ENCODE results near the gene LYZL1.
"Not testable (repeated sequence)": the region's sequence is repeated elsewhere in the genome, so short reads cannot be mapped to it uniquely, and the experiment has no call there.

Gene LYZL1

GRCh38 chr10:29287635-29288034, 1.2 kb upstream of the LYZL1 start:
- H3K4me3 ChIP-seq (ENCODE audit: low read depth, low read length) = no peak overlapping the region
- no peak for TF ChIP-seq CTCF (IDR thresholded peaks at IDR 0.05; ENCODE audit: borderline replicate concordance, insufficient read depth, low read depth, low read length)

GRCh38 chr10:29291561-29291960, 2.7 kb downstream of the LYZL1 start:
- not testable (repeated sequence) for H3K4me3 ChIP-seq (ENCODE audit: low read depth, low read length)

GRCh38 chr10:29292406-29292805, 3.5 kb downstream of the LYZL1 start:
- not testable (repeated sequence) for H3K4me3 ChIP-seq (ENCODE audit: low read depth, low read length)

GRCh38 chr10:29295813-29296212, 6.9 kb downstream of the LYZL1 start:
- no peak for TF ChIP-seq CTCF (IDR thresholded peaks at IDR 0.05; ENCODE audit: borderline replicate concordance, insufficient read depth, low read depth, low read length)
- H3K4me3 ChIP-seq (ENCODE audit: low read depth, low read length) = no peak overlapping the region

GRCh38 chr10:29297678-29298077, 8.8 kb downstream of the LYZL1 start:
- TF ChIP-seq CTCF (IDR thresholded peaks at IDR 0.05; ENCODE audit: borderline replicate concordance, insufficient read depth, low read depth, low read length) = no peak
- no peak overlapping the region for H3K4me3 ChIP-seq (ENCODE audit: low read depth, low read length)

- H3K4me3 ChIP-seq (ENCODE audit: low read depth, low read length) = no peak overlapping the region
- no peak for TF ChIP-seq CTCF (IDR thresholded peaks at IDR 0.05; ENCODE audit: borderline replicate concordance, insufficient read depth, low read depth, low read length)
Observed at GRCh38 chr10:29301359-29301910, 12.6 kb downstream of the LYZL1 start.

- TF ChIP-seq CTCF (IDR thresholded peaks at IDR 0.05; ENCODE audit: borderline replicate concordance, insufficient read depth, low read depth, low read length) = no peak
- no peak overlapping the region for H3K4me3 ChIP-seq (ENCODE audit: low read depth, low read length)
Observed at GRCh38 chr10:29302499-29302898, 13.6 kb downstream of the LYZL1 start.

GRCh38 chr10:29304264-29304994, 15.6 kb downstream of the LYZL1 start:
- TF ChIP-seq CTCF (IDR thresholded peaks at IDR 0.05; ENCODE audit: borderline replicate concordance, insufficient read depth, low read depth, low read length) = peak; percentile 64; the same call in 1 of the 2 replicates
- no peak overlapping the region for H3K4me3 ChIP-seq (ENCODE audit: low read depth, low read length)

Data from GM12875 (cell line).